ENCODE data around the gene TEAD1. TPM values are rescaled to one million over a fixed set of nuclear protein-coding genes. Genes with fewer than 3 reads are reported as not detected.

The TEAD1 gene
- total and polyA plus RNA-seq, 2 donors: 80.7 to 136 TPM

- H3K4me3 ChIP-seq (ENCODE audit: low read depth, low read length): no peak overlapping the region
- H3K27ac ChIP-seq (ENCODE audit: low read depth): no peak overlapping the region
- H3K4me1 ChIP-seq (ENCODE audit: insufficient read depth): no peaks in the 10 kb centered on the region
- no peak for DNase-seq (ENCODE audit: extremely low spot score)
- 33% methylated on average over 4 of the region's 4 CpGs for WGBS
- no peaks in the 10 kb centered on the region for H3K36me3 ChIP-seq (ENCODE audit: insufficient read depth)
Observed at GRCh38 chr11:12799334-12799835, 125.2 kb downstream of the TEAD1 start.

GRCh38 chr11:12800032-12800671 is 125.9 kb downstream of the TEAD1 start:
- no peaks in the 10 kb centered on the region for H3K36me3 ChIP-seq (ENCODE audit: insufficient read depth)
- no peak for DNase-seq (ENCODE audit: extremely low spot score)
- H3K4me3 ChIP-seq (ENCODE audit: low read depth, low read length): no peak overlapping the region
- no peaks in the 10 kb centered on the region for H3K4me1 ChIP-seq (ENCODE audit: insufficient read depth)
- whole genome bisulfite sequencing: 34% methylated on average over 8 of the region's 8 CpGs
- H3K27ac ChIP-seq (ENCODE audit: low read depth): no peak overlapping the region

- H3K4me1 ChIP-seq (ENCODE audit: insufficient read depth): no peaks in the 10 kb centered on the region
- no peak for DNase-seq (ENCODE audit: extremely low spot score)
- no peak overlapping the region for H3K27ac ChIP-seq (ENCODE audit: low read depth)
- 32% methylated on average over 2 of the region's 2 CpGs for WGBS
- H3K36me3 ChIP-seq (ENCODE audit: insufficient read depth): no peaks in the 10 kb centered on the region
- H3K4me3 ChIP-seq (ENCODE audit: low read depth, low read length): no peak overlapping the region
Observed at GRCh38 chr11:12800871-12801270, 126.7 kb downstream of the TEAD1 start.

DNA sequence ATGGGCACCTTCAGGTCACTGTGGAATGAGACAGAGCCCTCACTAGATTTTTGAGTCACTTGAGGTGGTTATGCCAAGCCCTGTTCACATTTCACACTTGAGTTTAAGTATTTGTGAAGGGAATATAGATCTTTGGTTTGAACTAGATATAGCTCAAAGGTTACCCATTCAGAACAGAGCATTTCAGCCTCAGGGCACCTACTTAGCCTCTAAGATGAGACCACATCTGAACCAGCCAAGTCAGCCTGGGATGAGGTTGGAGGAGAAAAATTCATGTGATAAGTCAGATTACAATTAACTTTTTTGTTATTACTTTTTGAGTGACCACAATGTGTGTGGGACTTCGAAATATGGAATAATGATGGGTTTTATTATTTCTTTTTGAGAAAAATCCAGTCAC is 127.8 kb downstream of the TEAD1 start:
- DNase-seq (ENCODE audit: extremely low spot score): no peak
- WGBS: 65% methylated on average over 1 of the region's 1 CpG

DNA sequence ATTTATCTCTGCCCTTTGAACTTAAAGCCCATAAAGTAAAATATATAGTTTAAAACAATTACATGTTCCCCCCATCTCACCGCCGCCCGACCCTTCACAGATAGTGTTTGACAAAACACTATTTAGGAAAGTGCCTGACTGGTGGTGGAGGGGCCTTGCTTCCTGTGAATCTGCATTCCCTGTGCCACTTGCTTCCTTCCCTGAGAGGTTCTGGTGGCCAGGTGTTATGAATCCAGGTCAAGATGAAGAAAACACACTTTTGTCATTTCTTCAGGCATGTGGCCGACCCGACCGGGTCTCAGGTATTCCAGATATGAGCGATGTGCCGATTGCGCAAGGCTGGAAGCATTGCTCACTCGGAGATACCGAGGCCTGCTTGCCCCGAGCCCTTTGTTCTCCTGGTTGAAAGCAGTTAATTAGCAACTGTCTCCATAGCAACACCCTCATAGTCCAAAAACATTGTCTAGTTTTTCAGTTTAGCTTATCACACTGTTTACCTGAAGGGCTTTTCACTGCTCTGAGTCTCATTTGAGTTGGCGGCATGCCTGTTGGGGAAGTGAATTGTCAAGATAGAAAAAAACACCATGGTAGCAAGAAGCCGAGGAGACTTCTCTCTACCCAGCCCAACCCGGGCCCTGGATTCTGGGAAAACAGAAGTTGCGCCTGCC is 128.3 kb downstream of the TEAD1 start:
- H3K4me1 ChIP-seq (ENCODE audit: insufficient read depth): no peaks in the 10 kb centered on the region
- peak; percentile 90 for DNase-seq (ENCODE audit: extremely low spot score)
- H3K4me3 ChIP-seq (ENCODE audit: low read depth, low read length): no peak overlapping the region
- H3K36me3 ChIP-seq (ENCODE audit: insufficient read depth): no peaks in the 10 kb centered on the region
- peak overlapping the region; percentile 76 for H3K27ac ChIP-seq (ENCODE audit: low read depth)
- WGBS: 32% methylated on average over 16 of the region's 16 CpGs

More for the DNA sequence above, 127.8 kb downstream of the TEAD1 start:
- Histone ChIP-seq H3K4me1 (ENCODE audit: insufficient read depth) (no peaks in the 10 kb centered on the region), H3K36me3 (ENCODE audit: insufficient read depth) (no peaks in the 10 kb centered on the region), H3K4me3 (ENCODE audit: low read depth, low read length) (no peak overlapping the region), H3K27ac (ENCODE audit: low read depth) (no peak overlapping the region)

- 37% methylated on average over 7 of the region's 7 CpGs for WGBS
- H3K4me3 ChIP-seq (ENCODE audit: low read depth, low read length): no peak overlapping the region
Observed at GRCh38 chr11:12803086-12803826, 129.0 kb downstream of the TEAD1 start.

GRCh38 chr11:12806113-12806512 is 131.9 kb downstream of the TEAD1 start:
- WGBS: 75% methylated on average over 2 of the region's 2 CpGs
- H3K27ac ChIP-seq (ENCODE audit: low read depth): no peak overlapping the region
- H3K4me3 ChIP-seq (ENCODE audit: low read depth, low read length): no peak overlapping the region
- H3K36me3 ChIP-seq (ENCODE audit: insufficient read depth): no peaks in the 10 kb centered on the region
- DNase-seq (ENCODE audit: extremely low spot score): no peak
- H3K4me1 ChIP-seq (ENCODE audit: insufficient read depth): no peaks in the 10 kb centered on the region

More at GRCh38 chr11:12803086-12803826, 129.0 kb downstream of the TEAD1 start:
- Histone ChIP-seq H3K36me3 (ENCODE audit: insufficient read depth) (no peaks in the 10 kb centered on the region), H3K27ac (ENCODE audit: low read depth) (peak overlapping the region; percentile 76), H3K4me1 (ENCODE audit: insufficient read depth) (no peaks in the 10 kb centered on the region)
- no peak for DNase-seq (ENCODE audit: extremely low spot score)

DNA sequence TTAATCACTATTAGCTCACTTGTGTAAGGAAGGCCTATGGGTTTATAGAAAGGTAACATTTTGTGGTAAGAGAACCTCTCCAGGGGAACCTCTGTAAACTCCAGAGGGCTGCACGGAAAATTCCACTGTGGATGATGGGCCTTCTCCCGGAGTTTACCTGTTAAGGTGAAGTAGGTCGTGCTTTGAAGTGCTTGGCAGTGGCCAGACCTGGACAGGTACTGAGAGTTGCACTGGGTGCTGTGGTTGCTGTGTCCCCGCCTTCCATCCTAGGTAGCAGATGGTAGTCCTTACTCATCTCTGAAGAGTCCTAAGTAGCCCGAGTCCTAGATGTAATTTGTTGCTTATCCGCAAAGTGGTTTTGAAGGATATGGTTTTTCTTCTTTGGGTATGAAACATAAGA is 133.4 kb downstream of the TEAD1 start:
- WGBS: 97% methylated on average over 6 of the region's 6 CpGs
- Histone ChIP-seq H3K4me1 (ENCODE audit: insufficient read depth) (no peaks in the 10 kb centered on the region), H3K27ac (ENCODE audit: low read depth) (no peak overlapping the region), H3K36me3 (ENCODE audit: insufficient read depth) (no peaks in the 10 kb centered on the region), H3K4me3 (ENCODE audit: low read depth, low read length) (no peak overlapping the region)
- DNase-seq (ENCODE audit: extremely low spot score): no peak

- no peaks in the 10 kb centered on the region for H3K4me1 ChIP-seq (ENCODE audit: insufficient read depth)
- WGBS: 56% methylated on average over 1 of the region's 1 CpG
- H3K27ac ChIP-seq (ENCODE audit: low read depth): no peak overlapping the region
- no peak overlapping the region for H3K4me3 ChIP-seq (ENCODE audit: low read depth, low read length)
- DNase-seq (ENCODE audit: extremely low spot score): no peak
- no peaks in the 10 kb centered on the region for H3K36me3 ChIP-seq (ENCODE audit: insufficient read depth)
Observed at GRCh38 chr11:12808519-12808918, 134.3 kb downstream of the TEAD1 start.

DNA sequence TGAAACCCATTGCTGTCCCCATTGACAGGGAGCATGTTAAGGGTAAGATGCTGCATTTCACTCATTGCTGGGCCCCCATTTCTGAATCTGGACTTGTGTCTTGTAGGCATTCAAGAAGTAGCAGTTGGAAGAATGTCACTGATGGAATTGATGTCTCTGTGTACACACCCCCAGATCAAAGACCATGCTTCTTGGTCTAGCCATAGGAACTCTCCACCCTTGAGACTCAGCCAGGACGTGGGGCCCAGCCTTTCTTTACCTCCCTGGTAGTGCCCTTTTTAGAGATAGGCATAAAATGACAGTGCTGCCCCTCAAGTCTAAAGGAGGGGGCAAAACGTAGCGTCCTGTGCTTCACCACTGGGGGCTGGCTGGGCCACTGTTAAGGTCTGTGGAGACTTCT is 135.1 kb downstream of the TEAD1 start:
- Histone ChIP-seq H3K4me1 (ENCODE audit: insufficient read depth) (no peaks in the 10 kb centered on the region), H3K27ac (ENCODE audit: low read depth) (no peak overlapping the region), H3K36me3 (ENCODE audit: insufficient read depth) (no peaks in the 10 kb centered on the region), H3K4me3 (ENCODE audit: low read depth, low read length) (no peak overlapping the region)
- 88% methylated on average over 3 of the region's 3 CpGs for WGBS
- no peak for DNase-seq (ENCODE audit: extremely low spot score)

GRCh38 chr11:12809864-12810567 is 135.8 kb downstream of the TEAD1 start:
- Histone ChIP-seq H3K27ac (ENCODE audit: low read depth) (no peak overlapping the region), H3K4me1 (ENCODE audit: insufficient read depth) (no peaks in the 10 kb centered on the region), H3K4me3 (ENCODE audit: low read depth, low read length) (no peak overlapping the region), H3K36me3 (ENCODE audit: insufficient read depth) (no peaks in the 10 kb centered on the region)
- 63% methylated on average over 12 of the region's 12 CpGs for WGBS
- DNase-seq (ENCODE audit: extremely low spot score): no peak

GRCh38 chr11:12810568-12810894 is 136.3 kb downstream of the TEAD1 start:
- H3K4me1 ChIP-seq (ENCODE audit: insufficient read depth): no peaks in the 10 kb centered on the region
- H3K36me3 ChIP-seq (ENCODE audit: insufficient read depth): no peaks in the 10 kb centered on the region
- 23% methylated on average over 5 of the region's 5 CpGs for WGBS
- no peak for DNase-seq (ENCODE audit: extremely low spot score)
- H3K27ac ChIP-seq (ENCODE audit: low read depth): no peak overlapping the region
- H3K4me3 ChIP-seq (ENCODE audit: low read depth, low read length): no peak overlapping the region

GRCh38 chr11:12811861-12812260 is 137.6 kb downstream of the TEAD1 start:
- H3K4me1 ChIP-seq (ENCODE audit: insufficient read depth): no peaks in the 10 kb centered on the region
- 82% methylated on average over 7 of the region's 7 CpGs for WGBS

More at GRCh38 chr11:12811861-12812260, 137.6 kb downstream of the TEAD1 start:
- H3K4me3 ChIP-seq (ENCODE audit: low read depth, low read length): no peak overlapping the region
- H3K36me3 ChIP-seq (ENCODE audit: insufficient read depth): no peaks in the 10 kb centered on the region
- DNase-seq (ENCODE audit: extremely low spot score): no peak
- no peak overlapping the region for H3K27ac ChIP-seq (ENCODE audit: low read depth)
